ENCODE measurements around the gene LMTK2.

- TF ChIP-seq CTCF (IDR thresholded peaks at IDR 0.05) (no peak), EZH2 (IDR thresholded peaks at IDR 0.05; ENCODE audit: borderline replicate concordance, insufficient read depth, low read depth, low read length, poor library complexity, severe bottlenecking) (no peak)
These were observed 122.1 kb downstream of the LMTK2 start for GRCh38 chr7:98228801-98229200.

Data from B cell (primary cell).